Measurements from ENCODE around the gene AP5Z1. TPM values are rescaled to one million over a fixed set of nuclear protein-coding genes. Genes with fewer than 3 reads are reported as not detected.

Gene AP5Z1
- total RNA-seq, 1 donor from 2014 or later = 88.6 TPM

DNA sequence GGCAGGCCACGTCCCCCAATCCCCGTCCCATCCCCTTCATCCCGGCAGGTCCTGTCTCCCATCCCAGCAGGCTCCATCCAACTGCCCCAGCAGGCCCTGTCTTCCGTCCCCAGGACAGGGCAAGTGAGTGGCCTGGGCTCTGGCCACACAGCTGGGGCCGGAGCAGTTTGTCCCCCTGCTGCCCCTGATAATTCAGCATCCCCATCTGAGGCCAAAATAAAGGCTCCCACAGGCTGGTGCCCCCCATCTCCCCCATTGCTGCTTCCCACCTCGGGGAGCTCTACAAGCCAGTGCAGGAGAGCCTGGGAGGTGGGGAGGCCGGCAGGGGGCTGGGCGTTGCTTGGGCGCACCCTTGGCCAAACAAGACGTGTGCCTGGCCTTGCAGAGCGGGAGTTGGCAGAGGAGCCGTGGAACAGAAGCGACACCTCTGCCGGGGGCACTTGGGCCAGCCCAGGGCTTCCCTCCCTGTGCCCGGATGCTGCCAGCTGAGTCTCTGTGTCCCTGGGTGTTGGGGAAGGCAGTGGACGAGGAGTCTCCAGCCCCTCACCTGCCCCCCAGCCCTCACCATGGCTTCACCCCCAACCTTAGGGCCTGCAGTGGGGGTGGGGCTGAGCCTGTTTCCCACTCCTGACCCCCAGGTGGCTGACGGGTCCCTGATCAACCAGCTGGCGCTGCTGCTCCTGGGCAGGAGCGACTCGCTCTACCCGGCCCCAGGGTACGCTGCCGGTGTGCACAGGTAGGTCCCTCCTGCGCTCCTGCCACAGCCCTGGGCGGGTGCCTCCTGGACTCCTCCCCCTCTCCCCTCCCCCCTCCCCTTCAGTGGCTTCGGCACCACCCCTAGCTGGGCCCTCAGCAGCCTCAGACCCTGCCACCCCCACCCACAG lies 14.0 kb downstream of the AP5Z1 start:
- no peak overlapping the region for H3K27ac Mint-ChIP-seq (ENCODE audit: unreplicated experiment)
- H3K9me3 Mint-ChIP-seq (ENCODE audit: unreplicated experiment) = no peaks in the 10 kb centered on the region
- peaks cover 5% of the 10 kb centered on the region for H3K4me1 Mint-ChIP-seq (ENCODE audit: unreplicated experiment)
- H3K27me3 Mint-ChIP-seq (ENCODE audit: unreplicated experiment) = peaks cover 4% of the 10 kb centered on the region
- TF ChIP-seq, protein P1, sequence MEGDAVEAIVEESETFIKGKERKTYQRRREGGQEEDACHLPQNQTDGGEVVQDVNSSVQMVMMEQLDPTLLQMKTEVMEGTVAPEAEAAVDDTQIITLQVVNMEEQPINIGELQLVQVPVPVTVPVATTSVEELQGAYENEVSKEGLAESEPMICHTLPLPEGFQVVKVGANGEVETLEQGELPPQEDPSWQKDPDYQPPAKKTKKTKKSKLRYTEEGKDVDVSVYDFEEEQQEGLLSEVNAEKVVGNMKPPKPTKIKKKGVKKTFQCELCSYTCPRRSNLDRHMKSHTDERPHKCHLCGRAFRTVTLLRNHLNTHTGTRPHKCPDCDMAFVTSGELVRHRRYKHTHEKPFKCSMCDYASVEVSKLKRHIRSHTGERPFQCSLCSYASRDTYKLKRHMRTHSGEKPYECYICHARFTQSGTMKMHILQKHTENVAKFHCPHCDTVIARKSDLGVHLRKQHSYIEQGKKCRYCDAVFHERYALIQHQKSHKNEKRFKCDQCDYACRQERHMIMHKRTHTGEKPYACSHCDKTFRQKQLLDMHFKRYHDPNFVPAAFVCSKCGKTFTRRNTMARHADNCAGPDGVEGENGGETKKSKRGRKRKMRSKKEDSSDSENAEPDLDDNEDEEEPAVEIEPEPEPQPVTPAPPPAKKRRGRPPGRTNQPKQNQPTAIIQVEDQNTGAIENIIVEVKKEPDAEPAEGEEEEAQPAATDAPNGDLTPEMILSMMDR (IDR thresholded peaks at IDR 0.05; ENCODE audit: unreplicated experiment) = no peak
- no peak for DNase-seq (ENCODE audit: low spot score)
- H3K36me3 Mint-ChIP-seq (ENCODE audit: low read depth, unreplicated experiment) = peaks cover 16% of the 10 kb centered on the region
- no peak overlapping the region for H3K4me3 Mint-ChIP-seq (ENCODE audit: unreplicated experiment)

DNA sequence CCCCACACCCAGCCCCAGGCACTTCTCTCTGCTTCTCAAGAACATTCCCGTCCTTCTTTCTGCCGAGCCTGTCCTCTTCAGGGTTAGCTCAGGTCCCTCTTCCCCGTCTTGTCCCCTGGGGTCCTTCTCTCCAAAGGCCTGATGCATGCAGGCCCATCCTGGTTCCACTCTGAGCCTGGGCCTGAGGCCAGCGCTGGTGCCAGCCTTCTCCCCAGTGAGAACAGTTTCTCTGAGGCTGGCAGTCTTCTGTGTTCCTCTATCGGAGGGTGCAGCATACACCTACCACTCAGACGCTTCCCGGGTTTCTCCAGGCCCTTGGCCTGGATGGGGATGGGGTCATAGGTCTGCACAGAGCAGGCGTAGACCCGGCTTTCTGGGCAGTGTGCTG lies 14.6 kb downstream of the AP5Z1 start:
- no peak for DNase-seq (ENCODE audit: low spot score)
- Mint-ChIP-seq H3K4me1 (ENCODE audit: unreplicated experiment) (peaks cover 6% of the 10 kb centered on the region), H3K27me3 (ENCODE audit: unreplicated experiment) (peaks cover 4% of the 10 kb centered on the region), H3K36me3 (ENCODE audit: low read depth, unreplicated experiment) (peaks cover 20% of the 10 kb centered on the region), H3K4me3 (ENCODE audit: unreplicated experiment) (no peak overlapping the region), H3K9me3 (ENCODE audit: unreplicated experiment) (no peaks in the 10 kb centered on the region), H3K27ac (ENCODE audit: unreplicated experiment) (no peak overlapping the region)
- TF ChIP-seq, protein P1 (IDR thresholded peaks at IDR 0.05; ENCODE audit: unreplicated experiment) = no peak

DNA sequence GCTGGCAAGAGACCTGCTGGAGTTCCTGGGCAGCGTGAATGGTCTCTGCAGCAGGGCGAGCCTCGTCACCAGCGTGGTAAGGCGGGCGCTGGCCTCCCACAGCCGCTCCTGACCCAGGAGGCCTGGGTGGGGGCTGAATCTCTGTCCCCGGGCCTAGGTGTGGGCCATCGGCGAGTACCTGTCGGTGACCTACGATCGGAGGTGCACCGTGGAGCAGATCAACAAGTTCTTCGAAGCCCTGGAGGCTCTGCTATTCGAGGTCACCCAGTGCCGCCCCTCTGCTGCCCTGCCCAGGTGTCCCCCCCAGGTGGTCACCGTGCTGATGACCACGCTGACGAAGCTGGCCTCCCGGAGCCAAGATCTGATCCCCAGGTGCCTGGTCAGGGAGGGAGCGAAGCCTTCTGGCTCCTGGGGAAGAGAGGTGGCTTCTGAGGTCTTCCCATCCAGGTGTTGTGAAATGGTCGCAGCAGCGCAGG lies 15.1 kb downstream of the AP5Z1 start:
- H3K27ac Mint-ChIP-seq (ENCODE audit: unreplicated experiment) = no peak overlapping the region
- DNase-seq (ENCODE audit: low spot score) = no peak
- peaks cover 5% of the 10 kb centered on the region for H3K27me3 Mint-ChIP-seq (ENCODE audit: unreplicated experiment)
- no peaks in the 10 kb centered on the region for H3K9me3 Mint-ChIP-seq (ENCODE audit: unreplicated experiment)
- peaks cover 6% of the 10 kb centered on the region for H3K4me1 Mint-ChIP-seq (ENCODE audit: unreplicated experiment)
- TF ChIP-seq, protein P1 (IDR thresholded peaks at IDR 0.05; ENCODE audit: unreplicated experiment) = no peak
- peaks cover 20% of the 10 kb centered on the region for H3K36me3 Mint-ChIP-seq (ENCODE audit: low read depth, unreplicated experiment)
- H3K4me3 Mint-ChIP-seq (ENCODE audit: unreplicated experiment) = no peak overlapping the region

DNA sequence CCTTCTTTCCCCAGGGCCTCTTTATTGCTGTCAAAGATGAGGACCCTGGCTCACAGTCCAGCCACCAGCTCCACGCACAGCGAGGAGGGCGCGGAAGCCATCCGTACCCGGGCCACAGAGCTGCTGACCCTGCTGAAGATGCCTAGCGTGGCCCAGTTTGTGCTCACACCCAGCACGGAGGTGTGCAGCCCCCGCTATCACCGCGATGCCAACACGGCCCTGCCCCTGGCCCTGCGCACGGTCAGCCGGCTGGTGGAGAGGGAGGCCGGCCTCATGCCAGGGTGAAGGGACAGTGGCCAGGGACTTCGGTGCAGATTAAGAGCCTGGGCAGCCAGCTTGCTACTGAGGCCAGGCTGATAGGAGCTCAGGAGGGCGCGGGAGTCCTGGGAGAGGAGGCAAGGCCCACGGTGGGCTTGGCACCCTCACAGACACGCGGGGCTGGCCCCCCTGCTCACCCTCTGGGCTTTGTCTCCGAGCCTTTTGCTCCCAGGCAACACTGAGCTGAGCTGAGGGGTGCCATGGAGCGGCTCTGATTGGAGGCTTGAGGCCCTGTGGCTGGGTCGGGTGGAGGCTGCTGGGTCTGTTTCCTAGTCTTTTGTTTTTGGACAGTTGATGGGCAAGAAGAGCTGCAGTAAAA lies 15.8 kb downstream of the AP5Z1 start:
- no peaks in the 10 kb centered on the region for H3K9me3 Mint-ChIP-seq (ENCODE audit: unreplicated experiment)
- TF ChIP-seq, protein P1 (IDR thresholded peaks at IDR 0.05; ENCODE audit: unreplicated experiment) = no peak
- DNase-seq (ENCODE audit: low spot score) = no peak
- no peak overlapping the region for H3K27ac Mint-ChIP-seq (ENCODE audit: unreplicated experiment)
- peaks cover 15% of the 10 kb centered on the region for H3K36me3 Mint-ChIP-seq (ENCODE audit: low read depth, unreplicated experiment)
- H3K4me1 Mint-ChIP-seq (ENCODE audit: unreplicated experiment) = peaks cover 6% of the 10 kb centered on the region
- H3K4me3 Mint-ChIP-seq (ENCODE audit: unreplicated experiment) = peak overlapping the region; percentile 15
- H3K27me3 Mint-ChIP-seq (ENCODE audit: unreplicated experiment) = peaks cover 4% of the 10 kb centered on the region

Data from endothelial cell (in vitro differentiated cells).